Measurements from ENCODE around the gene APRT.

GRCh38 chr16:88844419-88845036 is 32.8 kb upstream of the APRT start:
- TF ChIP-seq POLR2AphosphoS5 (IDR thresholded peaks at IDR 0.05; ENCODE audit: low read depth, low read length) (no peak), TAF1 (IDR thresholded peaks at IDR 0.05; ENCODE audit: low read depth, low read length) (no peak)
